Measurements from ENCODE around the gene ELSPBP1.
"Not testable (repeated sequence)": the region's sequence is repeated elsewhere in the genome, so short reads cannot be mapped to it uniquely, and the experiment has no call there.

DNA sequence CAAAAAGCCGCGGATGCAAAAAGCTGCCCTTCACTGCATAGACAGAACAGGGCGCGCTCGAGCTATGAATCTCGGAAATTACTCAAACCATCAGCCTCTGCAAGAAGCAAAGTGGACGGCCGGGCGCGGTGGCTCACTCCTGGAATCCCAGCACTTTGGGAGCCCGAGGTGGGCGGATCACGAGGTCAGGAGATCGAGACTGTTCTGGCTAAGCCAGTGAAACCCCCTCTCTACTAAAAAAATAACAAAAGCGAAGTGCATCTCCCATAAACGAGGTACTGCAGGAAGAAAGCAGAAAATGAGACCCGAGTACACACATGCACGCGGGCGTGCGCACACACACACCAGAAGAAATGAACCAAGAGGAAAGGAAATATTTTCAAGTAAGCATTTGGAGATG is 42.3 kb upstream of the ELSPBP1 start:
- not testable (repeated sequence) for TF ChIP-seq POLR2A, POLR2AphosphoS5, POU2F2, TAF1 (IDR thresholded peaks at IDR 0.05; ENCODE audit: low read depth, low read length)

All from GM12891 (cell line).